GM12865 (cell line): ENCODE results near the gene UNC13C.

ENCODE experiments used
- DNase-seq: peaks from one replicate; pipeline ENCODE4 v3.0.0; 2010; ENCODE audit warnings: low read depth
- H3K4me3 ChIP-seq: 2 replicates; pipeline ENCODE4 v1.5.1; 2011; ENCODE audit warnings: mild to moderate bottlenecking, low read depth, low read length, control low read depth
- TF ChIP-seq, protein P1 (sequence below): IDR thresholded peaks from 2 replicates; pipeline ENCODE4 v1.5.1; 2011; ENCODE audit warnings: low read length, control low read depth, low read depth, inconsistent platforms; ENCODE audit not compliant: insufficient read depth; ENCODE audit errors: missing control alignments

UNC13C gene

DNA sequence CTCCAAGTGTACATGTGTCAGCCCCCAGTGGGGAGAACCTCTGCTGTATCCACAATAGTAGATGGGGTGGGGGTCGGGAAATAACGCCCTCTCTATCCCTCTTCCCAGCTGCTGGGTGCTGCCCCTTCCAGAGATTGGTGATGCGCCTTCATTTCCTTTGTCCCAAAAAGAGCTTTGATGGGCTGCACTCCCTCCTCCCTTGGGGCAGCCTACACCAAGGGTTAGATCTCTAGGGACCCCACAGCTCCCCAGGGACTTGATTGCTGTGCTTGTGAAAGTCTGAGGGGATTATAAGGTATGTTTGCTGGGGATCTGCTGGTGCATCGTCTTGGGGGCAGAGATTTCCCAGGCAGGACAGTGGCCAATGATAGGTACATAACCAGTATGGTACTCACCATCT, 105.3 kb downstream of the UNC13C start:
- TF ChIP-seq, protein P1, sequence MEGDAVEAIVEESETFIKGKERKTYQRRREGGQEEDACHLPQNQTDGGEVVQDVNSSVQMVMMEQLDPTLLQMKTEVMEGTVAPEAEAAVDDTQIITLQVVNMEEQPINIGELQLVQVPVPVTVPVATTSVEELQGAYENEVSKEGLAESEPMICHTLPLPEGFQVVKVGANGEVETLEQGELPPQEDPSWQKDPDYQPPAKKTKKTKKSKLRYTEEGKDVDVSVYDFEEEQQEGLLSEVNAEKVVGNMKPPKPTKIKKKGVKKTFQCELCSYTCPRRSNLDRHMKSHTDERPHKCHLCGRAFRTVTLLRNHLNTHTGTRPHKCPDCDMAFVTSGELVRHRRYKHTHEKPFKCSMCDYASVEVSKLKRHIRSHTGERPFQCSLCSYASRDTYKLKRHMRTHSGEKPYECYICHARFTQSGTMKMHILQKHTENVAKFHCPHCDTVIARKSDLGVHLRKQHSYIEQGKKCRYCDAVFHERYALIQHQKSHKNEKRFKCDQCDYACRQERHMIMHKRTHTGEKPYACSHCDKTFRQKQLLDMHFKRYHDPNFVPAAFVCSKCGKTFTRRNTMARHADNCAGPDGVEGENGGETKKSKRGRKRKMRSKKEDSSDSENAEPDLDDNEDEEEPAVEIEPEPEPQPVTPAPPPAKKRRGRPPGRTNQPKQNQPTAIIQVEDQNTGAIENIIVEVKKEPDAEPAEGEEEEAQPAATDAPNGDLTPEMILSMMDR: no peak
- H3K4me3 ChIP-seq: no peak overlapping the region
- peak; percentile 12 for DNase-seq

DNA sequence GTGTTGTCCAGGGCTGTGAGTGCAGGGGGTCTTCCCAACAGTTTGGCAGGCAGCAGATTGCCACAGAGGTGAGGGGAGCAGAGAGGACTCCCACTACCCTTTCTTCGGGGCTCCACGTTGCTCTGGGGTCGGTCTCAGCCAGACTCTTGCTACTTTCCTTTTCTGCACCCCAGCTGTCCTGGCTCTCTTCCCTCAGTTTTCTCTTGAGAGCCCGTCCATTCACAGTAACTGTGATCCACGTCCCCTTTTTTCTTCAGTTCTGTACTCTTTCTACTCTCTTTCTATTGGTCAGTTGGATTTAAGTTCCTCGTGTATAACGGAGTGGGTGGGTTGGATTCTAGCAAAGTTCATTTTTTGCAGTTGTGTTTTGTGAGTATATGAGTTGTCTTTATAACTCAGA, 105.8 kb downstream of the UNC13C start:
- no peak for DNase-seq
- TF ChIP-seq, protein P1: no peak
- no peak overlapping the region for H3K4me3 ChIP-seq

DNA sequence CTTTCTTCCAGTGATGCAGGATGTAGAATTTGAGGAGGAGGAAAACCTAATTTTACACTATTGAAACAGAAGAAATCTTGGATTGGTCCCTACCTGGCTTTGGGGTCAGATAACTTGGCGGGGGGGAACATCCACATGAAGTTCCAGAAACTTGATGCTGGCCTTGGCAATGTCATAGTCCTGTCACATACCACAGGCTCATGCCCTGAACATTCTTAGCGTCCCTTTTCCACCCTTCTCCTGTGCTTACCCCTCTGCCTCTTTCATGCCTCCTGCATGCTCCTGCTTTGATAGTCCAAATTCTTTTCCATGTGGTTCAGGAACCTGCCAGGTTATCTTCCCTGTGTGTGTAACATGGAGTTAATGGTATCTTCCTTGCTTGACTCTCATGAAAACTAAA, 110.6 kb downstream of the UNC13C start:
- H3K4me3 ChIP-seq: no peak overlapping the region
- DNase-seq: no peak
- TF ChIP-seq, protein P1: no peak

DNA sequence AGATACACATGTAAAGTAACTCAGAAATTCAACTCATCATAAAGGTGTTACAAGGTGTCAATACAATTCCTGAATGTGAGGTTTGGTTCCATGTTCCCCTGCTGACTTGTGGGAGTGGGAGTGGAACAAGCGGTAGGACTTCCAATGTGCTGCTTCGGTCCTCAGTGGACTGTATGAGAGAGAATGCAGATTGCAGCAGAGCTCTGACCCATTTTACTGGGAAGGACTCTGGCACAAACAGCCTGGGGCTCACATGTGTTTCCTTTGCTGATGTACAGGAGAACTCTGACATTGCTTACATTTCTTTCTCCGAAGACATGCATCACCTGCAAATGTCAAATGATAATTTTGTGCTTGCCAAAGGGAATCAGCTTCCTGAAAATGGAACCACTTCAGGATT, 111.5 kb downstream of the UNC13C start:
- no peak for DNase-seq

DNA sequence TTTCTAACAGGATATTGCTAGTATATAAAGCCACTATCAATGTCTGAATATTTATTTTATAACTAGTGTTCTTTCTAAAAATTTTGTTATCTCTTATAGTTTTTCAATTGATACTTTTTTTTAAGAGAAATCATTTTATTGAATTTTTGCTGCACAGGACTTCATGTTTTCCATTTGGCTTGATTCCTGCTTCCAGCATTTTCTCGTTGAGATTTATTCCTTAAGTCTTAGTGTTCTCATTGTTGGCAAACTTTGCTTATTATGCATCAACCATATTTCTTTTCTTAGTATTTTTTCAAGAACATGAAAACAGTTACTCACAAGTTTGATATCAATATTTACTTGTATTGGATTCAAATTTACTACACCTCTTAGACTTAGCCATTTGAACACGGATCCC, 113.4 kb downstream of the UNC13C start:
- no peak overlapping the region for H3K4me3 ChIP-seq
- TF ChIP-seq, protein P1: no peak
- DNase-seq: no peak

More for the DNA sequence above, 111.5 kb downstream of the UNC13C start:
- TF ChIP-seq, protein P1: no peak
- no peak overlapping the region for H3K4me3 ChIP-seq

DNA sequence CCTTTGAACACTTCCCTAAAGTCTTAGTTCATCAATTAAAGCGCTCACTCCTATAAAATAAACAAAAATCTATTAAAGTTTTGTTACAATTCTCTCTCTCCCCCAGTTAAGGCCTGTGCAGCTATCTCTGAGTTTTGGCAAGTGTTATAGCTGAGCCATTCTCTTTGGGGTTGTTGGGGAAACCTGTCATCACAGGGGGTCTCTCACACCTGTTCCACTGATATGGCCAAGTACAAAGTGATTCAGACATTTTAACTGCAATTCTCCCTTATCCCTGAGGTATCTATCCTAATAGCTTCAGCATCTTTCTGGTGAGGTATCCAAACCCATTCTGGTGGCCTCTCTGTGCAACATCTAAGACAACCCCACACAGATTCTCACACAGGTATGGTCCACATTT, 116.4 kb downstream of the UNC13C start:
- H3K4me3 ChIP-seq: no peak overlapping the region
- TF ChIP-seq, protein P1: no peak
- DNase-seq: no peak

DNA sequence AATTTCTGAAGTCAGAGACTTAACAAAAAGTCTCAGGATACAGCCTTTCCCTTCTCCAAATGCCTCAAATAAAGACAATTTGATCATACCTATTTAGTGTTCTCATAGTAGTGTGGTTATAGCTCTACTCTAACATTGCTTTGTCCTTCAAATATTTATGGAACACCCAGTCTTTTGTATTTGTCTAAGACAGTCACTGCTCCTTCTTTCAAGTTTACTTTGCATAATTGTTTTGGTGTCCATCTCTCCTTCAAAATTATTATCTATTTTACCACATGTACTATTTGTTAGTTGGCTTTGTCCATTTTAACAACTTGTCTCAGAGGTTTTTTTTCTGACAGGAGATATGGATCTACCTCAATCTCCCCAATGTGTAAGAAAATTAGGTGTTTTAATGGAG, 118.8 kb downstream of the UNC13C start:
- no peak for DNase-seq
- no peak overlapping the region for H3K4me3 ChIP-seq
- TF ChIP-seq, protein P1: no peak
